Lung (tissue), 12 donors: ENCODE measurements around the gene RTN4RL2. TPM values are rescaled to one million over a fixed set of nuclear protein-coding genes. Genes with fewer than 3 reads are reported as not detected.

Experiments
- ATAC-seq: fragments of 200-7000 bp; cut with Tn5 transposase; one replicate; pipeline ENCODE4 v1.9.1; 2020; ENCODE audit warnings: moderate number of reproducible peaks; ENCODE audit not compliant: insufficient read depth, low FRiP score
- DNase-seq, 3 donors: peaks; one replicate each; pipeline ENCODE4 v3.0.0-alpha.2; 2013 to 2017
- H3K27ac ChIP-seq, 2 donors: one replicate each; pipeline ENCODE4 v1.5.1; 2013; ENCODE audit warnings: mild to moderate bottlenecking in 2 of 2, moderate library complexity in 2 of 2, control low read depth in 1 of 2, inconsistent platforms in 1 of 2, low read depth in 1 of 2, low read length in 1 of 2
- H3K27me3 ChIP-seq, 3 donors: one replicate each; pipeline ENCODE4 v1.5.1; 2013; ENCODE audit warnings: low read length in 2 of 3; ENCODE audit not compliant: control insufficient read depth in 3 of 3, insufficient read depth in 3 of 3
- H3K36me3 ChIP-seq, 4 donors: one replicate each; pipeline ENCODE4 v1.5.1; 2013; ENCODE audit warnings: low read length in 4 of 4, mild to moderate bottlenecking in 1 of 4, moderate library complexity in 1 of 4; ENCODE audit not compliant: control insufficient read depth in 4 of 4, insufficient read depth in 4 of 4
- H3K4me1 ChIP-seq, 5 donors: one replicate each; pipeline ENCODE4 v1.5.1; 2013; ENCODE audit warnings: low read length in 5 of 5, mild to moderate bottlenecking in 2 of 5, moderate library complexity in 1 of 5; ENCODE audit not compliant: control insufficient read depth in 5 of 5, insufficient read depth in 5 of 5
- H3K4me3 ChIP-seq: one replicate; pipeline ENCODE4 v1.5.1; 2013; ENCODE audit warnings: mild to moderate bottlenecking, control low read depth, moderate library complexity
- H3K9ac ChIP-seq, 2 donors: one replicate each; pipeline ENCODE4 v1.5.1; 2013; ENCODE audit warnings: low read length in 2 of 2, control low read depth in 1 of 2; ENCODE audit not compliant: insufficient read depth in 1 of 2
- H3K9me3 ChIP-seq, 4 donors: one replicate each; pipeline ENCODE4 v1.5.1; 2013; ENCODE audit warnings: low read length in 3 of 4, mild to moderate bottlenecking in 1 of 4, moderate library complexity in 1 of 4; ENCODE audit not compliant: control insufficient read depth in 4 of 4, insufficient read depth in 3 of 4
- WGBS, 2 donors: extraction: QIAGEN DNeasy Blood & Tissue Kit; methylation state at CpG; one replicate each; pipeline ENCODE4 v1.1.7; 2013; 5-methylcytosine and 5-hydroxymethylcytosine counted together
- polyA plus RNA-seq, 2 donors: library from polyadenylated mRNA; stranded (reverse); fragments of 200-250 nt; gene quantifications; one replicate each; pipeline ENCODE4 v1.2.1, GENCODE V29; 2013
- total RNA-seq, 2 donors: library from RNA; depleted of rRNA in 1 of 2; stranded (reverse); fragments of >200 nt in 1 of 2; gene quantifications; one replicate each; pipeline ENCODE4 v1.2.1, GENCODE V29; 2014 to 2021
- TF ChIP-seq, protein P1 (sequence below): IDR thresholded peaks from 2 replicates; pipeline ENCODE4 v1.5.1; 2012; ENCODE audit warnings: mild to moderate bottlenecking; ENCODE audit errors: control extremely low read depth, extremely low read depth
- donor health status: control.
- donor health status: control.
- donor health status: Bipolar disorder and iron deficiency.
- donor health status: healthy.
- donor health status: DM: yes; HTN: yes; CAD: no.

Gene RTN4RL2
- total and polyA plus RNA-seq, 4 donors = 0.31 to 4.8 (median 1.6) TPM

DNA sequence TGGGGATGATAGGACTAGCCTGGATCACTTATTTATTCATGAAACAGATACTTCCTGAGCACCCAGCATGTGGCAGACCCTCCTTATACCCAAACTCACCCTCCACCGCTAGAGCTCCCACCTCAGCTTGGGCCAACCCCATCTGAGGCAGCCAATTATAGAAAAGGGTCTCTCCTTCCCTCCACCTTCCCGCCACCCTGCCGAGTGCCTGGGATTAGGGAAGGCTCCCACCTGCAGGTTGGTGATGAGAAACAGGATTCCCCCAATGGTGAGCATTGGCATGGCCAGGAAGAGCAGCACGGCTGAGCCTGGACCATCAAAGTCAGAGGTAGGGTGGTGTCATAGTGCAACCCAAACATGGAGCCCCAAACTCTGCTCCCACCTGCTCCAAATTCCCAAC is 39.3 kb upstream of the RTN4RL2 start:
- 96 to 97% methylated on average over 4 of the region's 4 CpGs for WGBS, 2 donors

DNA sequence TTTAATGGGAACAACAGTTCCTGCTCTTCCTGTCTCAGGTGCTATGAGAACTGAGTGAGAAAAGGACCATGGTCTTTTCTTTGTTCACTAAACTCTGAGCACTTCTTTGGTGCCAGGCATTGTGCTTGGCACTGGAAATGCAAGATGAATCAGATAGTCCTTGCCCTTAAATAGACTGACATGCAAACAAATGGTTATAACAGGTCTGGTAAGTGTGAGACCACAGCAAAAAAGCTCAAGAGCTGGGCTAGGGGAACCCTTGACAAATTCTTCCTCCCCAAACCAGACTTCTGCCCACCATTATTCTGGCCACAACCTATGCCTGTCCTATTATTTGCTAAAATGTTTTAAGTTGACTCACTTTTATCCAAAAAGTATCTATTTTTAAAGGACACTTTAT is 38.5 kb upstream of the RTN4RL2 start:
- peaks cover 0 to 28% (median 8%) of the 10 kb centered on the region in 5 donors for H3K4me1 ChIP-seq

More for the DNA sequence above, 39.3 kb upstream of the RTN4RL2 start:
- TF ChIP-seq, protein P1, sequence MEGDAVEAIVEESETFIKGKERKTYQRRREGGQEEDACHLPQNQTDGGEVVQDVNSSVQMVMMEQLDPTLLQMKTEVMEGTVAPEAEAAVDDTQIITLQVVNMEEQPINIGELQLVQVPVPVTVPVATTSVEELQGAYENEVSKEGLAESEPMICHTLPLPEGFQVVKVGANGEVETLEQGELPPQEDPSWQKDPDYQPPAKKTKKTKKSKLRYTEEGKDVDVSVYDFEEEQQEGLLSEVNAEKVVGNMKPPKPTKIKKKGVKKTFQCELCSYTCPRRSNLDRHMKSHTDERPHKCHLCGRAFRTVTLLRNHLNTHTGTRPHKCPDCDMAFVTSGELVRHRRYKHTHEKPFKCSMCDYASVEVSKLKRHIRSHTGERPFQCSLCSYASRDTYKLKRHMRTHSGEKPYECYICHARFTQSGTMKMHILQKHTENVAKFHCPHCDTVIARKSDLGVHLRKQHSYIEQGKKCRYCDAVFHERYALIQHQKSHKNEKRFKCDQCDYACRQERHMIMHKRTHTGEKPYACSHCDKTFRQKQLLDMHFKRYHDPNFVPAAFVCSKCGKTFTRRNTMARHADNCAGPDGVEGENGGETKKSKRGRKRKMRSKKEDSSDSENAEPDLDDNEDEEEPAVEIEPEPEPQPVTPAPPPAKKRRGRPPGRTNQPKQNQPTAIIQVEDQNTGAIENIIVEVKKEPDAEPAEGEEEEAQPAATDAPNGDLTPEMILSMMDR = no peak
- Histone ChIP-seq H3K27ac (no peak overlapping the region), H3K9ac (no peak overlapping the region), H3K4me3 (no peak overlapping the region), H3K27me3 (no peaks in the 10 kb centered on the region), H3K36me3 (peaks cover 3 to 36% (median 26%) of the 10 kb centered on the region in 4 donors), H3K4me1 (peaks cover 0 to 25% (median 8%) of the 10 kb centered on the region in 5 donors), H3K9me3 (no peaks in the 10 kb centered on the region)
- ATAC-seq (no peak), DNase-seq (no peak)

DNA sequence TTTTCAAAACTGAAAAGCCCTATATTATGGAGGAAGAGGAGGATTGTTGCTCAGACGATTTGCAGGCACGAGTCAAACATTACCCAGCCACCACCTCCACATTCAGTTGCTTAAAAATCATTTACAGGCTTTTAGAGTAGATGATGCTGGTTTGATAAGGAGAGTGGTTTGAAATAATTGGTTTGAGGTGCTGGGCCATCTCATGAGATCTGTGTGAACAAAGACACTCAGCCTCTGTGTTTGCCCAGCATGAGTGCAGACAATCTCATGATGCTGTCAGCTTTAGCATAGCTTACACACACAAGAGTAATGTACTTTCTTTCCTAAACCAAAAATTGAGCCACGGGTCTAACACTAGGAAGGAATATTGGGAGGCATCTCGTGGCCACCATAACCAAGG is 37.7 kb upstream of the RTN4RL2 start:
- no peak for DNase-seq
- no peaks in the 10 kb centered on the region for H3K9me3 ChIP-seq
- no peaks in the 10 kb centered on the region for H3K27me3 ChIP-seq
- peak overlapping the region in 1 of 2 donors; percentile 34 for H3K27ac ChIP-seq
- peak overlapping the region in 1 of 2 donors; percentile 17 for H3K9ac ChIP-seq
- H3K4me3 ChIP-seq = no peak overlapping the region
- 81 to 85% methylated on average over 4 of the region's 4 CpGs for WGBS, 2 donors
- peaks cover 3 to 20% (median 15%) of the 10 kb centered on the region in 4 donors for H3K36me3 ChIP-seq
- TF ChIP-seq, protein P1 = no peak
- ATAC-seq = no peak
- peaks cover 2 to 33% (median 9%) of the 10 kb centered on the region in 5 donors for H3K4me1 ChIP-seq

More for the DNA sequence above, 38.5 kb upstream of the RTN4RL2 start:
- no peak overlapping the region for H3K27ac ChIP-seq
- ATAC-seq = no peak
- H3K9ac ChIP-seq = no peak overlapping the region
- no peaks in the 10 kb centered on the region for H3K27me3 ChIP-seq
- peaks cover 3 to 29% (median 23%) of the 10 kb centered on the region in 4 donors for H3K36me3 ChIP-seq
- no peaks in the 10 kb centered on the region for H3K9me3 ChIP-seq
- no peak for DNase-seq
- H3K4me3 ChIP-seq = no peak overlapping the region
- TF ChIP-seq, protein P1 = no peak
